DMS53 treated with DMSO at 0.1 percent for 48 hours (cell line): ENCODE data around the gene IL17C.

Experiments
- DNase-seq: peaks from one replicate; lab custom pipeline; 2025; ENCODE audit not compliant: unreplicated experiment; lab: John Stamatoyannopoulos, UW

Gene IL17C

DNA sequence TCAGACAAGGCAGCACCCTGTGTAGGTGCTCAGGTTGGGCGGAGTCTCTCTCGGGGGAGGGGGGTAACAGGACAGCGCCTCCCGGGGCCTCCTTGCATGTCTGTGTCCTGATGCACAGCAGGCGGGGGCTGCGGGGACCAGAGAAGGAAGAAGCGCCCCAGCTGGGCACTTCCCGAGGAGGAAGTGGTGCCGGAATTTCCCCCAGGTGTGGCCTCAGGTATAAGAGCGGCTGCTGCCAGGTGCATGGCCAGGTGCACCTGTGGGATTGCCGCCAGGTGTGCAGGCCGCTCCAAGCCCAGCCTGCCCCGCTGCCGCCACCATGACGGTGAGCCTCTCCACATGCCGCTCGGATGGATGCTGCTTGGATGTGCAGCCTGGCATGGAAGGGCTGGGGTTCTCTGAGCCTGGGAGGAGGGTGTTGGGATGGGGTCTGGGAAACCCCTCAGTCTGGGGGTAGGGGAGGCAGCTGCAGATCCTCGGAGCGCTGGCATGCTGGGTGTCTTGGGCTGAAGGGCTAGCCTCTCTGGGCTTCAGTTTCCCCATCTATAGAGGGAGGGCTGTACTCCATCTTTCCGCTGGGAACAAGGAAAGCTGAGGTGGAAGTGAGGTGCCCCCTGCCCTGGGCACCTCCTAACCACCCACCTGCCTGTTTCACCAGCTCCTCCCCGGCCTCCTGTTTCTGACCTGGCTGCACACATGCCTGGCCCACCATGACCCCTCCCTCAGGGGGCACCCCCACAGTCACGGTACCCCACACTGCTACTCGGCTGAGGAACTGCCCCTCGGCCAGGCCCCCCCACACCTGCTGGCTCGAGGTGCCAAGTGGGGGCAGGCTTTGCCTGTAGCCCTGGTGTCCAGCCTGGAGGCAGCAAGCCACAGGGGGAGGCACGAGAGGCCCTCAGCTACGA, at the start of gene IL17C:
Gene IL17C, plus strand, starts transcription at position 250 of the 908 bp plus-strand sequence. Its CDS starts 70 bp downstream, at position 320.
- DNase-seq = peak; percentile 72

DNA sequence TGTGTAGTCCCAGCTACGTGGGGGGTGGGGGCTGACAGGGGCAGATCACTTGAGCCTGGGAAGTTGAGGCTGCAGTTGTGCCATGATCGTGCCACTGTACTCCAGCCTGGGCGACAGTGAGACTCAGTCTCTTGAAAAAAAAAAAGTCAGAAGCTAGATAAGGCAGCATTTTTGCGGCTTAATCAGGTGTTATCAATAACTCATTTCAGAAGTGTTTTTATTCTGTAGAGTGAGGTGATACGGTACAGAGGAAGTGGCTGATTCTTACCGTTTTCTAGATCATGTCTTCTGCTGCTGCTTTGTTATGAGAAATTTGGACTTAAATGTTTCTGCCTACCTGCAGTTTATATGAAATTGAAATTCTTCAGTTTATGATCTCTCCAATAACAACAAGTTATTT, 49.6 kb upstream of the IL17C start:
- DNase-seq = no peak

- no peak for DNase-seq
Observed at GRCh38 chr16:88589441-88589840, 48.9 kb upstream of the IL17C start.

DNA sequence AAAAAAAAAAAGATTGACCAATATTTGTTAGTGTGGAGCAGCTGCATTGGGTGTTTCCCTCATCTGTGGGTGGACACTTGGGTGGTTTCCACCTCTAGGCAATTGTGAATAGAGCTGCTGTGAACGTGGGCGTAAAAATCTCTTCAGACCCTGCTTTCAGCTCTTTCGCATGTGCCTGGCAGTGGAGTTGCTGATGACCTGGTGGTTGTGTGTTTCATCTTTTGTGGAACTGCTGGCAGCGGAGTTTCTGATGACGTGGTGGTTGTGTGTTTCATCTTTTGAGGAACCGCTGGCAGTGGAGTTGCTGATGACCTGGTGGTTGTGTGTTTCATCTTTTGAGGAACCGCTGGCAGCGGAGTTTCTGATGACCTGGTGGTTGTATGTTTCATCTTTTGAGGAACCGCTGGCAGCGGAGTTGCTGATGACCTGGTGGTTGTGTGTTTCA, 46.8 kb upstream of the IL17C start:
- DNase-seq = no peak

GRCh38 chr16:88593061-88593460, 45.3 kb upstream of the IL17C start:
- no peak for DNase-seq

- no peak for DNase-seq
Observed at GRCh38 chr16:88593489-88593888, 44.9 kb upstream of the IL17C start.

- DNase-seq = no peak
Observed at GRCh38 chr16:88593910-88594309, 44.5 kb upstream of the IL17C start.

DNA sequence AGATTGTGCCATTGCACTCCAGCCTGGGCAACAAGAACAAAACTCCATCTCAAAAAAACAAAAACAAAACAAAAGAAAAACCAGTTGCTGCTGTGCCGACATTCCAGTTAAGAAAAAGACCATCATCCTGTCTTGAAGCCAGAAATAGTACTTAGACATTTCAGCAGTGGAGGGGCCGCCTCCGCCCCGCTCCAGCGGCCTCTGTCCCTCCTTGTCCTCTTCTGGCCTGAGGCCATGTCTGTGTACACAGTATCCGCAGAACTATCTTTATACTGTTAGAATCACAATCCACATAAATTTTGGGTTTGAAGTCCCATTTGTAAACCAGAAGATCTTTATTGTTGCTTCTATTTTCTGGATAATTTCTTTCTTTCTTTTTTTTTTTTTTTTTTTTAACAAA, 43.3 kb upstream of the IL17C start:
- DNase-seq = no peak

GRCh38 chr16:88595921-88596320, 42.5 kb upstream of the IL17C start:
- no peak for DNase-seq

DNA sequence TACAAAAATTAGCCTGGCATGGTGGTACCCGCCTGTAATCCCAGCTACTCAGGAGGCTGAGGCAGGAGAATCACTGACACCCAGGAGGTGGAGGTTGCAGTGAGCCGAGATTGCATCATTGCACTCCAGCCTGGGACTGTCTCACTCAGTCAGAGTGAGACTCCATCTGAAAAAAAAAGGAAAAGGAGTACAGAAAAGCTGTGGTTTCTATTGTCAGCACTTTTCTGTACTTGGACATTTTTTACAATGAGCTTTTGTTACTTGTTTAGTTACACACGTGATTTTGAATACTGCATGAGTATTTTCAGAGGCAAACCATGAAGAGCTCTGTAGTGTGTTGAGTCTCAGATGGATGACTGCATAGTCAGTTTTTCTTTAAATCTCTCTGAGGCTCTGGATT, 41.9 kb upstream of the IL17C start:
- DNase-seq = no peak

GRCh38 chr16:88597856-88598491, 40.4 kb upstream of the IL17C start:
- DNase-seq = no peak

- no peak for DNase-seq
Observed at GRCh38 chr16:88599092-88599733, 39.2 kb upstream of the IL17C start.

DNA sequence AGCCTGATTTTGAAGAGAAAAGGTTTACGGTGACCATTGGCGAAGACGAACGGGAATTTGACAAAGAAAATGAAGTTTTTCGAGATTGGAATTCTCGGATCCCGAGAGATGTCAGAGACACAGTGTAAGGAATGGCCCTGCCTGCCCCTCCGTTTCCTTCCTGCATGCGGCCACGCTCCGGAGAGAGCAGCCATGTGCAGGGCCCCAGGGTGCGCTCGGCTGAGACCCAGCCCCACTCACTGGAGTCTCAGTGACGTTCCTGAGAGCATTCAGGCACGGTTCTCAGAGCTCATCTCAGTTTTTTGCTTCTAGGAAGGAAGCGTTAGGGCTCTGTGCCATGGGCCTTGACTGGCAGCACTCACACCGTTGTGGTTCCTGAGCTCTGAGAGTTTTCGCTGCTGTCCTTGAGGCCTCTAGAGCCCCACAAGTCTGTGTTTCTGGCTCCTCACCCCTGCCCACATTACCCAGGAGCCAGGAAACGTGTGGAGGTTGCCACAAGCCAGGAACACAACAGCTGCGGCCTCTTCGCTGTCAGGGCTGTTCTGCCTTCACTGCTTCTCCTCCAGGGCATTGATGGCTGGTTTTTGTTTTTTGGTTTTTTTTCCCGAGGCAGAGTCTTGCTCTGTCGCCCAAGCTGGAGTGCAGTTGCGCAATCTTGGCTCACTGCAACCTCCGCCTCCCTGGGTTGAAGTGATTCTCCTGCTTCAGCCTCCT, 38.4 kb upstream of the IL17C start:
- DNase-seq = no peak

- no peak for DNase-seq
Observed at GRCh38 chr16:88600539-88600896, 37.9 kb upstream of the IL17C start.

DNA sequence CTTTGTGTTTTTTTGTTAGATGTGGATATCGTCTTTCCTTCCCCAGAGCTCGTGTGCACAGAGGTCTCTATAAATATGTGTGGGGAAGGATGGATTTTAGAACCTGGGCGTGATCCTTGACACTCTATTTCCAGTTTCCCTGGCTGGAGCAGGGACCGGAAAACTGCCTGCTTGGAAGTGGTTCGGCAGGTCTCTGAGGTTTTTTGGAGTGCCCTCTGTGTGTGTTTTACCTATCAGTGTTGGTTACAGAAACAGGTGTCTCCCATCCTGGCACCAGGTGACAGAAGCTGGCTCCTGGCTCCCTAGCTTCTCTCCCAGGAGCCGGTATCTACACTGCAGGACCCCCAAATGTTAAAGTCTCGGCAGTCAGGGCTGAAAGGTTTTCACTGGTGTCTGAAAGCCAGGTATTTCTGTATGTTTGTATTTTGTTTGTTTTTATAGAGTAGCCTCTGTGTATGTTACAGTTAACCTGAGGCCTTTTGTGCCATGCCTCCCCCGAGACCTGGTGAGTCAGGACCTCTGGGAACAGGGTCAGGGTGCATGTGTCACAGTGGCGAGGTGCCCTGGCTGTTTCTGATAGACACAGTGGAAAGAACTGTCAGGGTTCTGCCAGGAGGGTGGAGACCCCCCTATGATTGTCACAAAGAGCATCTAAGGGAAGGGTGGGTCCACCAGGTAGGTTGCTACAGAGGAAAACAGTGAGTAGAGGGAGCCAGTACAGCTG, 36.9 kb upstream of the IL17C start:
- no peak for DNase-seq

- DNase-seq = no peak
Observed at GRCh38 chr16:88602091-88602490, 36.3 kb upstream of the IL17C start.

DNA sequence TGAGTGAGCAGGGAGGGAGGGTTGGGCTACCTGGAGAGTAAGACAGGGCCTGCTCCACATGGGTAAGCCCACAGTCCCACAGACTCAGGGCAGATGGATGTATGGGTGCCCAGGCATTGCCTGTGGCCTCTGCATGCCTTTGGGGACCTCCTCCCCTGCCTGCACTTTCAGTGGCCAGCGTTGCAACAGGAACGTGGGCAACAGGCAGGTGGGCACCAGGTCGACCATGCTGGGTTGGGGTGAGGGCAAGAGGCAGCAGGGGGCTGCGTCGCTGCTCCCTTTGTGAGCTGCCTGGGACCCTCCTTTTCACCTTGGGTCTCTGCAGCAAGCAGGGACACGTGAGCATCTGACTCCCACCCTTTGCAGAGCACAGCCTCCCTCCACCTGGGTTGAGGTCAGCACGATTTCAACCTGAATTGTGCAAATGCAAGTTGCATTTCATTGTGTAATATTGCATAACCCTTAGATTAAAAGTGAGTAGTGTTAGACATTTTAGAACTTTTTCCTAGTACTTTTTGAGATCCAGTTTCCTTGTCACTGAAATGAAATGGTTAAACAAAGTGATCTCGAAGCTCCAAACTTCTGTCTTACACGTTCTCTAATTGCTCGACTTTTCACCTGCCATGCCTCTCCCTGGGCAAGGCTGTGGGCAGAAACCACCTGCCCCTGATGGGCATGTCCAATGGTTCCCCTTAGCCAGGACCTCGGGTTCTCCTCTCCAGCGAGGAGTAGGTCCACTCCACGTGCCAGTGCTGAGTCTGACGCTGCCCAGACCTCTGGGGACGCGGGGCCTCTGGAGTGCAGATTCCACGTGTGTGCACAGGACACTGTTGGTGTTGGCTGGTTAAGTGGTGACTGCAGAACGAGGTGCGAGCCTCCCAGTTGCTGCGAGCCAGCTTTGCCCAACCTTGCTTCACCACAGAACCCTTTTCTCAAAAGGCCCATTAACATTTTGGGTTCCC, 32.9 kb upstream of the IL17C start:
- no peak for DNase-seq

DNA sequence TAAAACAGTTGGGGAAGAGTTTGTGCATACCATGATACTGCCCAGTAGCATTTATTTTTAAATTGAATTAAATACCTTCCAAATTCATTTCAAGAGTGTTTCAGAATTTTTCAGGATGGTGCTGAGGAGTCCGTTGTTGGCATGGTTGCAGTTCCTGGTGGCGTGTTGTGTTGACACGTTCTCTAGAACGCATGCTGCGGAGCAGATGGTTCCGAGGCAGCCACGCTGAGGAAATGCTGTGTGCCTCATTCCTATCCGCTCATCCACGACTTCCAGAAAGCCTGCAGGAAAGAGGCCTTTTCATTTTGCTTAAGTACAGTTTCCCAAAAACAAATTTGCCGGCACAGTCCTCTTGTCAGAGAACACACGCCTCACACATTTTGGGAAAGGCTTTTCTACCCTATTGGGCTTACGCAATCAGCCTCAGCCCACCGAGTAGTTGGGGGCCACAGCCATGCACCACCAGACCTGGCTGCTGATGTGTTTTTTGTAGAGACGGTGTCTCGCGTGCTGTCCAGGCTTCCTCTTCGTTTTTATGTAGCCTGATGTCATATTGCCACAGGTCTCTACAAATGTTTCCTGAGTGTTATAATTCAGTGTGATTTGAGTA, 32.1 kb upstream of the IL17C start:
- DNase-seq = no peak

- DNase-seq = no peak
Observed at GRCh38 chr16:88608076-88608475, 30.3 kb upstream of the IL17C start.
